Type B pancreatic cell (in vitro differentiated cells): ENCODE data around the gene ZNF184. TPM values are rescaled to one million over a fixed set of nuclear protein-coding genes. Genes with fewer than 3 reads are reported as not detected.

Experiments used
- DNase-seq: peaks from one replicate; pipeline ENCODE4 v3.0.0; 2021; ENCODE audit warnings: mixed read lengths; ENCODE audit not compliant: unreplicated experiment; ENCODE audit errors: extremely low spot score
- H3K27ac Mint-ChIP-seq: 2 replicates; pipeline ENCODE4 v1.8.0; 2021; ENCODE audit warnings: mild to moderate bottlenecking, mixed read lengths
- H3K27me3 Mint-ChIP-seq: 2 replicates; pipeline ENCODE4 v1.8.0; 2021; ENCODE audit warnings: mixed read lengths
- H3K36me3 Mint-ChIP-seq: 2 replicates; pipeline ENCODE4 v1.8.0; 2021; ENCODE audit warnings: mixed read lengths
- H3K4me1 Mint-ChIP-seq: one replicate; pipeline ENCODE4 v1.8.0; 2021; ENCODE audit warnings: mixed read lengths; ENCODE audit not compliant: unreplicated experiment
- H3K4me3 Mint-ChIP-seq: 2 replicates; pipeline ENCODE4 v1.8.0; 2021; ENCODE audit warnings: mild to moderate bottlenecking, mixed read lengths
- H3K9me3 Mint-ChIP-seq: 2 replicates; pipeline ENCODE4 v1.8.0; 2021; ENCODE audit warnings: mixed read lengths
- total RNA-seq: library from RNA; stranded (reverse); gene quantifications from 2 replicates; pipeline ENCODE4 v1.2.1, GENCODE V29; 2021; ENCODE audit warnings: low replicate concordance
- TF ChIP-seq, protein P1 (sequence below): fragments of 200-600 bp; sonication (generic); conservative IDR thresholded peaks from 2 replicates; pipeline ENCODE4 v1.5.0; 2021; ENCODE audit warnings: antibody characterized with exemption, mild to moderate bottlenecking

The ZNF184 gene
- total RNA-seq, 1 donor from 2014 or later: 14.5 TPM

DNA sequence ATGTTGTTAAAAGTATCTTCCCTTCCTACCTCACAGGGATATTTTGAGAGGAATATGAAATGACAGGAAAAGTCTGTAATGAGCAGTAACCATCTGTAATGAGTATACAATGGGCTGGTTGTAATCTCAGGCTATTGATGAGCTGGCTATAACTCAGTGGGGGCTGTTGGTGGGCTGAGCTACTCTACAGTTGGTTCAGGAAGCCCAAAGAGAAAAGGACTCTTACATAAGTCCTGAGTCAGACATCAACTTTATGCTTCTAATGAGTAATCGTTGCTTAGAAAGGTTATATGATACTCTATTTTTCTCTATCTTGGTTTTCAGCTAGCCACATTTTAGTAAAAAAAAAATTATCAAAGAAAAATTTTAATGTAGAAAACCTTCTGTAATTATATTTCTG is 57.9 kb downstream of the ZNF184 start:
- no peaks in the 10 kb centered on the region for H3K4me1 Mint-ChIP-seq
- no peak for DNase-seq
- H3K27me3 Mint-ChIP-seq: peaks cover 10% of the 10 kb centered on the region
- H3K4me3 Mint-ChIP-seq: no peak overlapping the region
- H3K36me3 Mint-ChIP-seq: no peaks in the 10 kb centered on the region
- TF ChIP-seq, protein P1, sequence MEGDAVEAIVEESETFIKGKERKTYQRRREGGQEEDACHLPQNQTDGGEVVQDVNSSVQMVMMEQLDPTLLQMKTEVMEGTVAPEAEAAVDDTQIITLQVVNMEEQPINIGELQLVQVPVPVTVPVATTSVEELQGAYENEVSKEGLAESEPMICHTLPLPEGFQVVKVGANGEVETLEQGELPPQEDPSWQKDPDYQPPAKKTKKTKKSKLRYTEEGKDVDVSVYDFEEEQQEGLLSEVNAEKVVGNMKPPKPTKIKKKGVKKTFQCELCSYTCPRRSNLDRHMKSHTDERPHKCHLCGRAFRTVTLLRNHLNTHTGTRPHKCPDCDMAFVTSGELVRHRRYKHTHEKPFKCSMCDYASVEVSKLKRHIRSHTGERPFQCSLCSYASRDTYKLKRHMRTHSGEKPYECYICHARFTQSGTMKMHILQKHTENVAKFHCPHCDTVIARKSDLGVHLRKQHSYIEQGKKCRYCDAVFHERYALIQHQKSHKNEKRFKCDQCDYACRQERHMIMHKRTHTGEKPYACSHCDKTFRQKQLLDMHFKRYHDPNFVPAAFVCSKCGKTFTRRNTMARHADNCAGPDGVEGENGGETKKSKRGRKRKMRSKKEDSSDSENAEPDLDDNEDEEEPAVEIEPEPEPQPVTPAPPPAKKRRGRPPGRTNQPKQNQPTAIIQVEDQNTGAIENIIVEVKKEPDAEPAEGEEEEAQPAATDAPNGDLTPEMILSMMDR: no peak
- peaks cover 5% of the 10 kb centered on the region for H3K9me3 Mint-ChIP-seq
- no peak overlapping the region for H3K27ac Mint-ChIP-seq

DNA sequence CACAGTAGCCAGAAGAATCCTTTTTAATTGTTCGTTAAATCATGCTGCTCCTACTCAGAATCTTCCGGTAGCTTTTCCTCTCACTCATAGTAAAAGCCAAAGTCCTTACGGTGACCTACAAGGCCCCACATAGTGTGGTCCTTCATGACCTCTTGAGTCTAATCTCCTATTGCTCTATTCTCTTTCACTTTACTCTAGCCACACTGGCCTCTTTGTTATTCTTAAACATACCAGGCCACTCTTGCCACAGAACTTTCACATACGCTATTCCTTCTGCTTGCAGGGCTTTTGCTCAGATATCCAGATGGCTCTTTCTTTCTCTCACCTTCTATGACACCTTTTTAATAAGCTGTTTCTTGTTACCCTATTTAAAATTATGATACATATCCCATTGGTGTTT is 58.6 kb downstream of the ZNF184 start:
- Mint-ChIP-seq H3K36me3 (no peaks in the 10 kb centered on the region), H3K27me3 (peaks cover 4% of the 10 kb centered on the region), H3K4me3 (no peak overlapping the region), H3K9me3 (peaks cover 5% of the 10 kb centered on the region), H3K4me1 (no peaks in the 10 kb centered on the region), H3K27ac (no peak overlapping the region)
- no peak for DNase-seq
- TF ChIP-seq, protein P1: no peak

GRCh38 chr6:27407153-27407814 is 65.6 kb downstream of the ZNF184 start:
- H3K27me3 Mint-ChIP-seq: no peaks in the 10 kb centered on the region
- TF ChIP-seq, protein P1: no peak
- no peak overlapping the region for H3K27ac Mint-ChIP-seq
- DNase-seq: no peak
- H3K4me3 Mint-ChIP-seq: no peak overlapping the region
- peaks cover 13% of the 10 kb centered on the region for H3K36me3 Mint-ChIP-seq
- H3K9me3 Mint-ChIP-seq: peaks cover 8% of the 10 kb centered on the region
- no peaks in the 10 kb centered on the region for H3K4me1 Mint-ChIP-seq

- no peak overlapping the region for H3K27ac Mint-ChIP-seq
- peaks cover 9% of the 10 kb centered on the region for H3K9me3 Mint-ChIP-seq
- H3K4me1 Mint-ChIP-seq: no peaks in the 10 kb centered on the region
- DNase-seq: no peak
- H3K4me3 Mint-ChIP-seq: no peak overlapping the region
- no peaks in the 10 kb centered on the region for H3K27me3 Mint-ChIP-seq
- TF ChIP-seq, protein P1: no peak
- peaks cover 24% of the 10 kb centered on the region for H3K36me3 Mint-ChIP-seq
Observed at GRCh38 chr6:27406085-27406484, 66.8 kb downstream of the ZNF184 start.

DNA sequence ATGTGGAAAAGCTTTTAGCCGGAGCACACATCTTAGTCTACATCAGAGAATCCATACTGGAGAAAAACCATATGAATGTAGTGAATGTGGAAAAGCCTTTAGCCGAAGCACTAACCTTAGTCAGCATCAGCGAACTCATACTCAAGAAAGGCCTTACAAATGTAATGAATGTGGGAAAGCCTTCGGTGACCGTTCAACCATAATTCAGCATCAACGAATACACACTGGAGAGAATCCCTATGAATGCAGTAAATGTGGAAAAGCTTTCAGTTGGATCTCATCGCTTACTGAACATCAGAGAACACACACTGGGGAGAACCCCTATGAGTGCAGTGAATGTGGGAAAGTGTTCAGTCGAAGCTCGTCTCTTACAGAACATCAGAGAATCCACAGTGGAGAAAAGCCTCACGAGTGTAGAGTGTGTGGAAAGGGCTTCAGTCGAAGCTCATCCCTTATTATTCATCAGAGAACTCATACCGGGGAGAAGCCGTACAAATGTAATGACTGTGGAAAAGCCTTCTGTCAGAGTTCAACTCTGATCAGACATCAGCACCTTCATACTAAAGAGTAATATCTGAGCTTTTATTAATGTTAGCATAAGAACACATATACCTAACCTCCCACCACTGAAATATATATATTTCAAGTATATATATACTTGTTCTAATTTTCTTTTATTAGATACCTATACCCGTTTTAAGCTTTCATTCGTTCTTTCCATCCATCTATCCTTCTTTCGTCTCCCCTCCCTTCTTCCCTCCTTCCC is 71.8 kb downstream of the ZNF184 start:
- Mint-ChIP-seq H3K4me1 (no peaks in the 10 kb centered on the region), H3K27me3 (no peaks in the 10 kb centered on the region), H3K36me3 (peaks cover 54% of the 10 kb centered on the region), H3K27ac (no peak overlapping the region), H3K4me3 (no peak overlapping the region), H3K9me3 (peaks cover 21% of the 10 kb centered on the region)
- no peak for DNase-seq
- TF ChIP-seq, protein P1: no peak

Other genes starting within 250 kb of the ZNF184 start
- 10.5 and 28.9 TPM in 2 replicates for gene PRSS16, start 225.4 kb downstream of the ZNF184 start, total RNA-seq
- 0.10 and 0.14 TPM in 2 replicates for gene POM121L2, start 160.8 kb downstream of the ZNF184 start, total RNA-seq
- 4.9 and 8.4 TPM in 2 replicates for gene ZNF391, start 84.3 kb downstream of the ZNF184 start, total RNA-seq